ENCODE data around the gene ZCCHC14.

- no peak for TF ChIP-seq CTCF (IDR thresholded peaks at IDR 0.05)
- TF ChIP-seq POLR2A (IDR thresholded peaks at IDR 0.05; ENCODE audit: low read depth): no peak
- no peak for TF ChIP-seq EP300 (IDR thresholded peaks at IDR 0.05)
- no peak for TF ChIP-seq POLR2AphosphoS5 (IDR thresholded peaks at IDR 0.05)
Observed at GRCh38 chr16:87454391-87454790, 38.4 kb downstream of the ZCCHC14 start.

All from esophagus muscularis mucosa (tissue), 4 donors.